ENCODE results near the gene CD2BP2.

DNA sequence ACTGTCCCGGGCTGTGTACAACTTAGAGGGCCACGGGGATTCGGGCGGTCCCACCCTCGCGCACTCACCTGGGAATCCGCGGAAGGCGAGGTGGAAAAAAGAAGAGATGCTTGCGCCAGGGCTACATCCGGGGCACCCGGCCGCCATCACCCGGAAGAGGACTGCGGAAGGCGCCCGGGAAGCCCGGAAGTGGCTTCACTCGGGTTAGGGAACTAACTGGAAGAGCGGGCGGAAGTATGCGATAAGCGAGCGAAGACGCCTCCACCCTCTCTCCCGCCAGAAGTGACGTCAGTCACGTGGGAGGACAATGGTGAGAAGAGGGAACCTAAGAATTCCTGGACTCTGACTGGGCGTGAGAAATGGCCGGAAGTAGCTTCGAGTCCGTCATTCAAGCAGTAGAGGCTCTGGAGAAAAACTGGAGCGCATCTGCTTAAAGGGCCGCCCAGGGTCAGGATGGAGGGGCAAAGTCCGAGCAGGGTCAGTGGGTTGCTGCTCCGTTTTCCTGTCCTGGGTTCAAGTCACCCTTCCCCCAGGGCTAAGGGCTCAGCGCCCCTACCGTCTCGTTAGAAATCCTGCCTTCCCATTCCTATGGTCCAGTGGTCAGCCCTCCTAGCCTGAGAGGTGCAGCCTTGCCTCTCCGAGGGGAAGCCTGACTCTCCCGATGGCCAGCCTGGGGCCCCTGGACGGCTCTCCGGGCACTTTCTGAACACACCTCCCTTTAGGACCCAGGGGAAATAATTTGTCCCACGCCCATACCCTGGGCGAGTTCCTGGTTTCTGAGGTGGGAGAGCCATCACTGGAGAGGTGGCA, at the start of gene CD2BP2:
- TF ChIP-seq, protein P1, sequence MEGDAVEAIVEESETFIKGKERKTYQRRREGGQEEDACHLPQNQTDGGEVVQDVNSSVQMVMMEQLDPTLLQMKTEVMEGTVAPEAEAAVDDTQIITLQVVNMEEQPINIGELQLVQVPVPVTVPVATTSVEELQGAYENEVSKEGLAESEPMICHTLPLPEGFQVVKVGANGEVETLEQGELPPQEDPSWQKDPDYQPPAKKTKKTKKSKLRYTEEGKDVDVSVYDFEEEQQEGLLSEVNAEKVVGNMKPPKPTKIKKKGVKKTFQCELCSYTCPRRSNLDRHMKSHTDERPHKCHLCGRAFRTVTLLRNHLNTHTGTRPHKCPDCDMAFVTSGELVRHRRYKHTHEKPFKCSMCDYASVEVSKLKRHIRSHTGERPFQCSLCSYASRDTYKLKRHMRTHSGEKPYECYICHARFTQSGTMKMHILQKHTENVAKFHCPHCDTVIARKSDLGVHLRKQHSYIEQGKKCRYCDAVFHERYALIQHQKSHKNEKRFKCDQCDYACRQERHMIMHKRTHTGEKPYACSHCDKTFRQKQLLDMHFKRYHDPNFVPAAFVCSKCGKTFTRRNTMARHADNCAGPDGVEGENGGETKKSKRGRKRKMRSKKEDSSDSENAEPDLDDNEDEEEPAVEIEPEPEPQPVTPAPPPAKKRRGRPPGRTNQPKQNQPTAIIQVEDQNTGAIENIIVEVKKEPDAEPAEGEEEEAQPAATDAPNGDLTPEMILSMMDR (IDR thresholded peaks at IDR 0.05), result peak in 1 of 4 experiments; percentile 34
- TF ChIP-seq POLR2AphosphoS5 (IDR thresholded peaks at IDR 0.05) (peak; percentile 93), EP300 (IDR thresholded peaks at IDR 0.05) (no peak), POLR2A (IDR thresholded peaks at IDR 0.05) (peak; percentile 9 to 22)
